ENCODE data around the gene DNAJA4. TPM values are rescaled to one million over a fixed set of nuclear protein-coding genes. Genes with fewer than 3 reads are reported as not detected.

The DNAJA4 gene
- total and polyA plus RNA-seq, 9 of the 15 experiments (the other 6 are each of a cell fraction or from before 2014, with no cell fraction given): 0.11 to 1.0 (median 0.16) TPM; not detected in 4

DNA sequence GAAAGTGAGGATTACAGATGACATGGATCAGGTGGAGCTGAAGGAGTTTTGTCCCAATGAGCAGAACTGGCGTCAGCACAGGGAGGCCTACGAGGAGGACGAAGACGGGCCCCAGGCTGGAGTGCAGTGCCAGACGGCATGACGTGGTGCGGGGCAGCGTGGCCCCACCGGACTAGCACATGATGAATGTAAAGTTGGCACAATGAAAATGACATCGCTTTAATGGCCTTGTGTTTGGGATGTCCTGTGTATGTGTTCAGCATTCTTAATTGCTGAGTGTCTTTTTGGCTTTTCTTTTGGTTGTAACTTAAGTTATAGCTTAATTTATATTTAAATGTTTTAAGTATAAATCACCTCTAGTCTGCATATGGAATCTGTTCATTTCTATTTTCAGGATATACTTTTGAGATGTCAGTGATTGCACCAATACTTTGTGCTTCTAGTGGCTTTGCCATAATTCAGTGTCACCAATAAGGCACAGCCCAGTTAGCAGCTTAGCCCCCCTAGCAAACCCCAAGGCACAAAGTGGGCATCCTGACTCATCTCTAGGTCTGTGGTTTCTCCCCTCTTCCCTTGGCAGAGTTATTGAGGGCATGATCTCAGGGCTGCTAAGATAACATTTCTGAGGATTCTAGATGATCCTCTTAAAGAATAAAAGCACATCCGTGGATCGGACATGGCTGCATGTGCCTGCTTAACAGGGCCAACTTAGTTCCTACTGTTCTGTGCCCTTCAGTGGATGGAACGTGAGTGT lies 16.1 kb downstream of the DNAJA4 start:
- no peak for ATAC-seq
- WGBS (ENCODE audit: insufficient coverage, low coverage, missing lambda C conversion rate): 92% methylated on average over 13 of the region's 13 CpGs
- ChIA-PET CTCF (ENCODE audit: low intra/inter-chr PET ratio) (no interaction called here), POLR2A (interaction anchor here (0.6 to 2.6 kb wide), 6 partner anchors 11 to 191 kb away, joined by 3 to 11 read pairs (median 4); partner anchors contain the start of gene SKIC8)
- H3K9me1 ChIP-seq (ENCODE audit: control insufficient read depth, insufficient read depth, low read length): no peaks in the 10 kb centered on the region
- no peaks in the 10 kb centered on the region for H3K27me3 ChIP-seq (ENCODE audit: control insufficient read depth in 2 of 2, insufficient read depth in 2 of 2, low read length in 2 of 2)
- H2AFZ ChIP-seq (ENCODE audit: low read depth, low read length): no peak overlapping the region
- no peaks in the 10 kb centered on the region for H3K9me3 ChIP-seq (replicated peaks; ENCODE audit: control insufficient read depth, insufficient read depth, low read depth, low read length)
- peaks cover 17% of the 10 kb centered on the region in 2 experiments for H3K4me1 ChIP-seq (replicated peaks in 1 of 2; ENCODE audit: control insufficient read depth in 2 of 2, insufficient read depth in 2 of 2, low read length in 2 of 2)
- intact Hi-C loops (cut with micrococcal nuclease) (no loop called here), in situ Hi-C loops (cut with MboI) (no loop called here)
- TF ChIP-seq NR2F6 (CRISPR knock-in tag; IDR thresholded peaks at IDR 0.05) (no peak), DIDO1 (tag; IDR thresholded peaks at IDR 0.05; ENCODE audit: low read depth) (no peak), RBBP5 (IDR thresholded peaks at IDR 0.05; ENCODE audit: borderline replicate concordance, insufficient read depth, low read length, poor library complexity, severe bottlenecking) (no peak), CEBPB (tag; IDR thresholded peaks at IDR 0.05) (no peak), CREM (IDR thresholded peaks at IDR 0.05; ENCODE audit: low read depth) (no peak), ATF3 (IDR thresholded peaks at IDR 0.05) (no peak), ATF3 (CRISPR knock-in tag; conservative IDR thresholded peaks at IDR 0.05) (no peak), GATAD2A (IDR thresholded peaks at IDR 0.05) (no peak), ZNF253 (CRISPR knock-in tag; conservative IDR thresholded peaks at IDR 0.05) (no peak), CEBPG (CRISPR knock-in tag; IDR thresholded peaks at IDR 0.05) (no peak), CEBPG (tag; conservative IDR thresholded peaks at IDR 0.05 in 1 of 2, IDR thresholded peaks at IDR 0.05 in 1 of 2) (no peak), ZFP30 (CRISPR knock-in tag; IDR thresholded peaks at IDR 0.05; ENCODE audit: borderline replicate concordance) (no peak), XRCC5 (IDR thresholded peaks at IDR 0.05; ENCODE audit: low read depth, low read length) (no peak), ZNF239 (CRISPR knock-in tag; IDR thresholded peaks at IDR 0.05) (no peak), ZNF764 (CRISPR knock-in tag; IDR thresholded peaks at IDR 0.05; ENCODE audit: low read depth) (no peak), HDAC8 (tag; IDR thresholded peaks at IDR 0.05) (no peak), SP1 (CRISPR knock-in tag; IDR thresholded peaks at IDR 0.05) (no peak), ZNF324 (CRISPR knock-in tag; IDR thresholded peaks at IDR 0.05) (no peak), HEY1 (CRISPR knock-in tag; IDR thresholded peaks at IDR 0.05; ENCODE audit: borderline replicate concordance) (no peak)
- TF ChIP-seq, protein P1, sequence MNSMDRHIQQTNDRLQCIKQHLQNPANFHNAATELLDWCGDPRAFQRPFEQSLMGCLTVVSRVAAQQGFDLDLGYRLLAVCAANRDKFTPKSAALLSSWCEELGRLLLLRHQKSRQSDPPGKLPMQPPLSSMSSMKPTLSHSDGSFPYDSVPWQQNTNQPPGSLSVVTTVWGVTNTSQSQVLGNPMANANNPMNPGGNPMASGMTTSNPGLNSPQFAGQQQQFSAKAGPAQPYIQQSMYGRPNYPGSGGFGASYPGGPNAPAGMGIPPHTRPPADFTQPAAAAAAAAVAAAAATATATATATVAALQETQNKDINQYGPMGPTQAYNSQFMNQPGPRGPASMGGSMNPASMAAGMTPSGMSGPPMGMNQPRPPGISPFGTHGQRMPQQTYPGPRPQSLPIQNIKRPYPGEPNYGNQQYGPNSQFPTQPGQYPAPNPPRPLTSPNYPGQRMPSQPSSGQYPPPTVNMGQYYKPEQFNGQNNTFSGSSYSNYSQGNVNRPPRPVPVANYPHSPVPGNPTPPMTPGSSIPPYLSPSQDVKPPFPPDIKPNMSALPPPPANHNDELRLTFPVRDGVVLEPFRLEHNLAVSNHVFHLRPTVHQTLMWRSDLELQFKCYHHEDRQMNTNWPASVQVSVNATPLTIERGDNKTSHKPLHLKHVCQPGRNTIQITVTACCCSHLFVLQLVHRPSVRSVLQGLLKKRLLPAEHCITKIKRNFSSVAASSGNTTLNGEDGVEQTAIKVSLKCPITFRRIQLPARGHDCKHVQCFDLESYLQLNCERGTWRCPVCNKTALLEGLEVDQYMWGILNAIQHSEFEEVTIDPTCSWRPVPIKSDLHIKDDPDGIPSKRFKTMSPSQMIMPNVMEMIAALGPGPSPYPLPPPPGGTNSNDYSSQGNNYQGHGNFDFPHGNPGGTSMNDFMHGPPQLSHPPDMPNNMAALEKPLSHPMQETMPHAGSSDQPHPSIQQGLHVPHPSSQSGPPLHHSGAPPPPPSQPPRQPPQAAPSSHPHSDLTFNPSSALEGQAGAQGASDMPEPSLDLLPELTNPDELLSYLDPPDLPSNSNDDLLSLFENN (IDR thresholded peaks at IDR 0.05; ENCODE audit: low read depth in 2 of 2, low read length in 2 of 2): no peak
- H4K20me1 ChIP-seq (replicated peaks; ENCODE audit: control insufficient read depth, insufficient read depth, low read length): no peaks in the 10 kb centered on the region
- no TSS peak for BruUV-seq (replicated peaks)
- peaks cover 65% of the 10 kb centered on the region; the same call in 2 of the 3 replicates for H3K36me3 ChIP-seq (ENCODE audit: control insufficient read depth, insufficient read depth, low read length)
- no peak for FAIRE-seq
- H3K4me3 ChIP-seq: no peak overlapping the region
- DNase-seq (ENCODE audit: extremely low read depth in 1 of 4, low spot score in 3 of 4): no peak
- no peak overlapping the region for H3K27ac ChIP-seq (ENCODE audit: extremely low read depth, low read depth, low read length)
- H3K4me2 ChIP-seq (ENCODE audit: insufficient read depth, low read length): no peak overlapping the region
- 0 out of 4 replicates have a peak overlapping the region, but pooled peaks of 1 of the 2 experiments have one; percentile 21 for H3K9ac ChIP-seq (ENCODE audit: insufficient read depth in 1 of 2, low read depth in 2 of 2, low read length in 2 of 2)
- no peaks in the 10 kb centered on the region for H3K79me2 ChIP-seq (ENCODE audit: control insufficient read depth, insufficient read depth, low read length)

Data from K562 (cell line).